ENCODE measurements around the gene CNNM1.

- TF ChIP-seq, protein P1, sequence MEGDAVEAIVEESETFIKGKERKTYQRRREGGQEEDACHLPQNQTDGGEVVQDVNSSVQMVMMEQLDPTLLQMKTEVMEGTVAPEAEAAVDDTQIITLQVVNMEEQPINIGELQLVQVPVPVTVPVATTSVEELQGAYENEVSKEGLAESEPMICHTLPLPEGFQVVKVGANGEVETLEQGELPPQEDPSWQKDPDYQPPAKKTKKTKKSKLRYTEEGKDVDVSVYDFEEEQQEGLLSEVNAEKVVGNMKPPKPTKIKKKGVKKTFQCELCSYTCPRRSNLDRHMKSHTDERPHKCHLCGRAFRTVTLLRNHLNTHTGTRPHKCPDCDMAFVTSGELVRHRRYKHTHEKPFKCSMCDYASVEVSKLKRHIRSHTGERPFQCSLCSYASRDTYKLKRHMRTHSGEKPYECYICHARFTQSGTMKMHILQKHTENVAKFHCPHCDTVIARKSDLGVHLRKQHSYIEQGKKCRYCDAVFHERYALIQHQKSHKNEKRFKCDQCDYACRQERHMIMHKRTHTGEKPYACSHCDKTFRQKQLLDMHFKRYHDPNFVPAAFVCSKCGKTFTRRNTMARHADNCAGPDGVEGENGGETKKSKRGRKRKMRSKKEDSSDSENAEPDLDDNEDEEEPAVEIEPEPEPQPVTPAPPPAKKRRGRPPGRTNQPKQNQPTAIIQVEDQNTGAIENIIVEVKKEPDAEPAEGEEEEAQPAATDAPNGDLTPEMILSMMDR (IDR thresholded peaks at IDR 0.05 in 4 of 5, conservative IDR thresholded peaks at IDR 0.05 in 1 of 5), result no peak
- no peak for TF ChIP-seq POLR2A (IDR thresholded peaks at IDR 0.05)
Observed at GRCh38 chr10:99341860-99342490, 12.8 kb downstream of the CNNM1 start.

Measured in gastrocnemius medialis (tissue), 4 donors.